Stimulated activated naive B cell treated with anti-CD40 and anti-IgM and Interleukin-4, amounts not matched to agents 10 μg/mL and 1 μg/mL and 100 μg/mL, for 72 hours (primary cell): ENCODE results near the gene ERGIC3.

Experiments used
- ATAC-seq, 2 donors: fragments of 150-1000 bp; cut with Tn5 transposase; replicated peaks; 2 replicates each; pipeline ENCODE4 v1.10.0; 2021; ENCODE audit warnings: moderate library complexity in 1 of 2
- DNase-seq: peaks from one replicate; pipeline ENCODE4 v3.0.0; 2021
- H3K27ac Mint-ChIP-seq: one replicate; pipeline ENCODE4 v1.8.0; 2022; ENCODE audit warnings: mild to moderate bottlenecking, mixed read lengths
- H3K27me3 Mint-ChIP-seq, 2 donors: one replicate each; pipeline ENCODE4 v1.8.0; 2022; ENCODE audit warnings: mixed read lengths in 2 of 2
- H3K36me3 Mint-ChIP-seq, 2 donors: one replicate each; pipeline ENCODE4 v1.8.0; 2022; ENCODE audit warnings: mixed read lengths in 2 of 2, mild to moderate bottlenecking in 1 of 2
- H3K4me1 Mint-ChIP-seq, 2 donors: one replicate each; pipeline ENCODE4 v1.8.0; 2022; ENCODE audit warnings: mixed read lengths in 2 of 2, mild to moderate bottlenecking in 1 of 2
- H3K4me3 Mint-ChIP-seq, 2 donors: one replicate each; pipeline ENCODE4 v1.8.0; 2022; ENCODE audit warnings: mild to moderate bottlenecking in 2 of 2, mixed read lengths in 2 of 2, moderate library complexity in 1 of 2
- H3K9me3 Mint-ChIP-seq, 2 donors: one replicate each; pipeline ENCODE4 v1.8.0; 2022; ENCODE audit warnings: mixed read lengths in 2 of 2, mild to moderate bottlenecking in 1 of 2

Gene ERGIC3

GRCh38 chr20:35600993-35601973 is 59.4 kb downstream of the ERGIC3 start:
- peak; percentile 53 for DNase-seq
- ATAC-seq = peak; percentile 84 to 85
- Mint-ChIP-seq H3K27ac (peak overlapping the region; percentile 57), H3K36me3 (no peaks in the 10 kb centered on the region), H3K4me3 (peak overlapping the region; percentile 76 to 85), H3K4me1 (peaks cover 12 to 39% of the 10 kb centered on the region in 2 donors), H3K9me3 (no peaks in the 10 kb centered on the region), H3K27me3 (peaks cover 45 to 59% of the 10 kb centered on the region in 2 donors)

GRCh38 chr20:35601990-35602389 is 60.1 kb downstream of the ERGIC3 start:
- ATAC-seq (no peak), DNase-seq (no peak)
- peaks cover 44 to 56% of the 10 kb centered on the region in 2 donors for H3K27me3 Mint-ChIP-seq
- H3K36me3 Mint-ChIP-seq = no peaks in the 10 kb centered on the region
- peak overlapping the region in 1 of 2 donors; percentile 85 for H3K4me3 Mint-ChIP-seq
- no peak overlapping the region for H3K27ac Mint-ChIP-seq
- H3K4me1 Mint-ChIP-seq = peaks cover 15 to 46% of the 10 kb centered on the region in 2 donors
- H3K9me3 Mint-ChIP-seq = no peaks in the 10 kb centered on the region

- H3K27me3 Mint-ChIP-seq = peaks cover 36 to 47% of the 10 kb centered on the region in 2 donors
- no peak overlapping the region for H3K27ac Mint-ChIP-seq
Observed at GRCh38 chr20:35602851-35603495, 61.1 kb downstream of the ERGIC3 start.

GRCh38 chr20:35603695-35604448 is 62.0 kb downstream of the ERGIC3 start:
- Mint-ChIP-seq H3K4me1 (peaks cover 18 to 44% of the 10 kb centered on the region in 2 donors), H3K27ac (no peak overlapping the region), H3K4me3 (no peak overlapping the region), H3K9me3 (no peaks in the 10 kb centered on the region), H3K36me3 (no peaks in the 10 kb centered on the region), H3K27me3 (peaks cover 29 to 41% of the 10 kb centered on the region in 2 donors)
- ATAC-seq (no peak), DNase-seq (no peak)

More at GRCh38 chr20:35602851-35603495, 61.1 kb downstream of the ERGIC3 start:
- H3K4me1 Mint-ChIP-seq = peaks cover 18 to 49% of the 10 kb centered on the region in 2 donors
- peak overlapping the region in 1 of 2 donors; percentile 33 for H3K4me3 Mint-ChIP-seq
- no peak for DNase-seq
- no peaks in the 10 kb centered on the region for H3K36me3 Mint-ChIP-seq
- ATAC-seq = no peak
- H3K9me3 Mint-ChIP-seq = no peaks in the 10 kb centered on the region

- Mint-ChIP-seq H3K27me3 (peaks cover 24 to 36% of the 10 kb centered on the region in 2 donors), H3K4me1 (peaks cover 18 to 44% of the 10 kb centered on the region in 2 donors), H3K4me3 (no peak overlapping the region), H3K9me3 (no peaks in the 10 kb centered on the region), H3K36me3 (no peaks in the 10 kb centered on the region), H3K27ac (no peak overlapping the region)
- DNase-seq = no peak
- peak; percentile 25 to 31 for ATAC-seq
Observed at GRCh38 chr20:35604449-35604747, 62.5 kb downstream of the ERGIC3 start.

GRCh38 chr20:35606127-35606526 is 64.2 kb downstream of the ERGIC3 start:
- Mint-ChIP-seq H3K27ac (no peak overlapping the region), H3K4me3 (no peak overlapping the region), H3K4me1 (peaks cover 15 to 40% of the 10 kb centered on the region in 2 donors), H3K36me3 (no peaks in the 10 kb centered on the region), H3K9me3 (no peaks in the 10 kb centered on the region), H3K27me3 (peaks cover 14 to 28% of the 10 kb centered on the region in 2 donors)
- DNase-seq (no peak), ATAC-seq (no peak)
